Kidney glomerular epithelial cell (primary cell): ENCODE measurements around the gene ZFPL1.
"Not testable (repeated sequence)": the region's sequence is repeated elsewhere in the genome, so short reads cannot be mapped to it uniquely, and the experiment has no call there.

Experiments
- DNase-seq: peaks from one replicate; lab custom pipeline; 2025; lab: John Stamatoyannopoulos, UW

The ZFPL1 gene

DNA sequence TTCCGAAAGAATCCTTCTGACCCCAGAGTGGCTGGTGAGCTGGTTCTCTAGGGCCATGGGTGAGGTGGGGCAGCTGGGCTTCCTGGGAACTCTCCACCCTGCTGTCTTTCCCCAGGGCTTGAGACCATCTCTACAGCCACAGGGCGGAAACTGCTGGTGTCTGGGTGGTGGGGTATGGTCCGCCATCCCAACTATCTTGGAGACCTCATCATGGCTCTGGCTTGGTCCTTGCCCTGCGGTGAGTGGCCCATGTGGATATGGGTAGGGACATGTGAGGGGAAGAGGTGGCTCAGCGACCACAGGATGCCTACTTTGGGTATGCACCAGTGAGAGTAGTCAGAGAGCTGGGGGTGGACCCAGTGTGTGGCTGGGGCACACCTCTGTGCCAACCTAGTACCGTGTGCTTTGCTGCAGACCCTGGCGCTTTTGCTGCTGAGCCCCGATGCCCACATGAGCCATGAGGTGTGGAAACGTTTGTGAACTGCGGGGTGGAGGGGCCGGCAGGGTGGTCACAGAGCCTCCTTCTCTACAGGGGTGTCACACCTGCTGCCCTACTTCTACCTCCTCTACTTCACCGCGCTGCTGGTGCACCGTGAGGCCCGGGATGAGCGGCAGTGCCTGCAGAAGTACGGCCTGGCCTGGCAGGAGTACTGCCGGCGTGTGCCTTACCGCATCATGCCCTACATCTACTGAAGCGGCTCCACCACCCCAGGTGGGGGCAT, 31.5 kb downstream of the ZFPL1 start:
- no peak for DNase-seq

DNA sequence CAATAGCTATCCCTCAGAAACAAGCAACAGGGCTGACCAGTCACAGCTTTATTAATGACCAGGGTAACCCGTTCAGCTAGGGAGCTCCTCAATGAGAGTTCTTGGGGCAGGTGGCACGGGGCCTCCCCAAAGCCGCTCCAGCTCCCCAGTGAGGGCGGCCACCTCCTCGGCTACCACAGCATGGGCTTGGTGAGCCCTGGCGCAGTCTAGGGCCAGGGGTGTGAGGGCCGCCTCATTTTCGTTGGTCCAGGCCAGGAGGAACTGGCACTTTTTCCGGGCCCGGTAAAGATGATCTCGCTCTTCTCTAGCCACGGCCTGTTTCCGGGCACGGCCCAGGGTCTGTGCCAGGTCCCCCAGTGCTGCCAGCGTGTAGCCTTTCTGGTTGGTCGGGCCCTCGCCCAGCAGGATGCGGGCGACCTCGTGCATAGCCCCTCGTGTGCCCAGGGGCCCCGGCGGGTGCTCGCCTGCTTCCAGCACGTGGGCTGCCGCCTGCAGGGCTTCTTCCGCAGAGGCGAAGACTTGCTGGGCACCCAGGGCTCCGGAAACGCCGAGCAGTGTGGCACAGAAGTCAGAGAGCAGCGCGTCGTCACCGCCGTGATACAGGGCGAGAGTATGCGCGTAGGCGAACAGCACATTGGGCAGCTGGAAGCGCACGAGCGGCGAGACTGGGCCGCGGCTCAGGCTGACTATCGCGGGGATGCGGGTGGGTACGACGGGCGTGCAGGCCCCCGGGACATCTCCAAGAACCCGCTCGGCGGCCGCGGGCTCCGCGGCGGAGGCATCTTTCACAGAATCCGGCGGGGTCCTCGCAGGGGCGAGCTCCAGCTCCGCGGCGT, 32.6 kb downstream of the ZFPL1 start:
- DNase-seq = no peak

DNA sequence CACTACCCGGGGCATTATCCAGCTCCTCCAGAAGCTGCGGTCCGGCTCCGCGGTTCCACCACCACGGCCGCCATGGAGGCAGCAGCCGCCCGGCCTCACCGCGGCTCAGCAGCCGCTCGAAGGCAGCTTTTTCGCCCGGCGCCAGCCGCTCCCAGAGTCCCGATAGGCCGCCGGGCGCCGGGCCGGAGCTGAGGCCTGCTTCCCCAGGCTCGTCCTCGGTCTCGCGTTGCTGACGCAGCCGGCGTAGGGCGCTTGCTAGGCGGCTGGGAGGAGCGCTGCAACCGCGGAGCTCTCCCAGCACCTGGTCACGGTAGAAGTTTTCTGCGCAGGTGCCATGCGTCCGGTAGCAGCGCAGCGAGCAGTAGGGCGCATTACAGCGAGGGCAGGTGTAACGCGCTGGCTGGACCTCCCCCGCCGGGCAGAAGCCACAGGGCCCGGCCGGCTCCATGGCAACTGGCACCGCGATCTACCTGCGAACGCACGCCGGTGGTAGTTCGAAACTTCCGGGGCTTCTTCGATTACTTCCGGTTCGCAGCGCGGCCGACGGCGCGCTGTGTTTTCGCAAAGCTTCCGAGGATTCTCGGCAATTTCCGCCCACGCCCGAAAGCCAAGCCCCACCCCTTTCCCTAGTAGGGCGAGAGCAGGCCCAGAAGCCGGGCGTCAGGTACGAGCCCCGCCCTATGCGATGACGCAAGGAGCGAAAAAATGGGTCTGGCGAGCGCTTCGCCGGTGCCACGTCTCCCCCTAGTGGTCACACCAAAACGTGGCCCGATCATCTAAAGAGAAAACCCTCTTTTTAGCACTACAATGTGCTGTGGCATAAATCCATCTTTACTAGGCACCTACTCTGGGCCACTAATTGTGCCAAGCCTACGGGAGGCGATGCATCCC, 33.4 kb downstream of the ZFPL1 start, which contains the start of gene ZNHIT2:
ZNHIT2 (minus strand) TSS at position 496 of the 891 bp plus-strand sequence; CDS start at position 448, 48 bp downstream.
- DNase-seq = peak; percentile 98

DNA sequence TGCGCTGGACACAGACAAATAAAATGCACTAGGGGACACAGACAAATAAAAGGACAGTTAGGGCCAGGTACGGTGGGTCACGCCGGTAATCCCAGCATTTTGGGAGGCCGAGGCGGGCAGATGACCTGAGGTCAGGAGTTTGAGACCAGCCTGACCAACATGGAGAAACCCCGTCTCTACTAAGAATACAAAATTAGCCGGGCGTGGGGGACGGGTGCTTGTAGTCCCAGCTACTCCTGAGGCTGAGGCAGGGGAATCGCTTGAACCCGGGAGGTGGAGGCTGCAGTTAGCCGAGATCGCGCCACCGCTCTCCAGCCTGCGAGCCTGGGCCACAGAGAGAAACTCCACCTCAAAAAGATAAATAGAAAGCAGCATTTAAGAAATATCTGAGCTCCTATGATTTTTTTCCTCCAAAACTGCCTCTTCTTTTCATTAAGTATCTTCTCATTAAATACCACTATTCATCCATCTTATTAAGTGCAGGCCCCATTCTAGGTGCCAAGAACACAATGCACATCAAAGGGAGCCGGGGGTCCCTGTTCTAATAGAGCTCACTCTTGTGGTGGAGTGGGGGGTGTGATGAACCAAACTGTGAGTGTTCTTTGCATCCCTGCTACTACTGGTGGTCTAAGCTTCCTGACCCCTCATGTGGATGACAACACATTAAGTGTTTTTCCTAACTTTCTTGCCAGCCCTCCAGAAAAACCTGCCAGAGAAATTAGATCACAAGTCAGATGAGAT, 34.2 kb downstream of the ZFPL1 start:
- no peak for DNase-seq

DNA sequence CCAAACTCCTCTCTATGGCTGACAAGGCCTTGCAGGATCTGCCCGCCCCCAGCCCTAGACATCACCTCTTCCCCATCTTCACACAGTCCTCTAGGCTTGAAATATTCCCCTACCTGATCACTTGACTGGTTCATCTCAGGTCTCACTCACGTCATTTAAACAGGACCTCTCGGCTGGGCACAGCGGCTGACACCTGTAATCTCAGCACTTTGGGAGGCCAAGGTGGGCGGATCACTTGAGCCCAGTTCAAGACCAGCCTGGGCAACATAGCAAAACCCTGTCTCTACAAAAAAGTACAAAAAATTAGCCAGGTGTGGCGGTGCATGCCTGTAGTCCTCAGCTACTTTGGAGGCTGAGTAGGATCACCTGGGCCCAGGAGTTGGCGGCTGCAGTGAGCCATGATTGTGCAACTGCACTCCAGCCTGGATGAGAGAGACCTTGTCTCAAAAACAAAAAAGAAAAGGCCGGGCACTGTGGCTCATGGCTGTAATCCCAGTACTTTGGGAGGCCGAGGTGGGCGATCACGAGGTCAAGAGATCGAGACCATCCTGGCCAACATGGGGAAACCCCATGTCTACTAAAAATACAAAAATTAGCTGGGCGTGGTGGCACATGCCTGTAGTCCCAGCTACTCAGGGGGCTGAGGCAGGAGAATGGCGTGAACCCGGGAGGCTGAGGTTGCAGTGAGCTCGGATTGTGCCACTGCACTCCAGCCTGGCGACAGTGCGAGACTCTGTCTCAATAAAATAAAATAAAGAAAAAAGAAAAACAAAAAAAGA, 35.1 kb downstream of the ZFPL1 start:
- DNase-seq = not testable (repeated sequence)

DNA sequence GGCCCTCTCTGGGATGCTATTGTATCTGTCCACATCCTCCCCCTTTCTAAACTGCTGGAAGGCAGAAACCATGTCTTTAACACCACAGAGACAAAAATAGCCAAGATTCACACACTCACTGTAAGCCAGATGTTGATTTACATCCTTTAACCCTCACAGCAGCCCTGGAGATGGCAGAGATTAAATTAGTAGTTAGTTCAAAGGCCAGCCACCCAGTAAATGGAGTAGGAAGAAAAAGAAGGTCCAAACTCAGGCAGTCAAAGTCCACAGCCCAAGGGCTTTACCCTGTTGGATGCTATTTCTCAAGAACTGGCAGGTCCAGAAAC, 35.6 kb downstream of the ZFPL1 start:
- DNase-seq = no peak

DNA sequence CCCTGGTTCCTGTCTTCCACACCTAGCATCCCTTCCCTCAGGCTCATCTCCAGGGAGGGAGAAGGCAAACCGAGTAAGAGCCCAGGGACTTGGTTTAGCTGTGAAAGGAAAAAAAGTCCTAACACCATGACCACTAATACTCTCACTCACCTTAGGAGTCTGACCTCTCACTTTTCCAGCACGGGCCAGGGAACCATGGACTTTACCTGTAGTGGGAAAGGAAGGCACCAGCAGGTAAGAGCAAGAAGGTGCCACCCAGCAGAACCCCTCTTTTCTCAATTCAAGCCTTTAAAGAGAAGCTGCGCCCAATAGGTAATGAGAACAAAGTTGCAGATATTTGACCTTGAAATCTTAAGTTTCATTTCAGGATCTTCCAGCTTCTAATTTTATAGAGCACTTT, 36.8 kb downstream of the ZFPL1 start:
- DNase-seq = no peak

DNA sequence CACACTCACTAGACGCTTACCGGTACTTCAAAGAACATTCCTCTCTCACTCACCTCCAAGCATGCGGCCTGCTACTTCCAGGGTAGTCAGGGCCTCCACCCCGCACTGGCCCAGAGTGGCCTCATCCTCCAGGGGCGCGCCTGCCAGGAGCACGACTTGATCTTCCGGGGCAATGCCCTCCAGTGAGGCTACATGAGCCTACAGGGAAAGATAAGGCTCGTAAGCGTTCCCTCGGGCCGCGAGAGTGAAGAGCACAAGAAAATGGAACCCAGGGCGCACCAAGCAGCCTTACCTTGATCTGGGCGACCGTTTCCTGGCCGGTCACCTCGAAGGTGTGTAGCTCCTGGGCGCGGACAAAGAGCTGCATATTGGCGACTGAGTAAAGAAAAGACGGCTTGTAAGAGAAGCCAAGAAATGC, 37.4 kb downstream of the ZFPL1 start:
- no peak for DNase-seq

DNA sequence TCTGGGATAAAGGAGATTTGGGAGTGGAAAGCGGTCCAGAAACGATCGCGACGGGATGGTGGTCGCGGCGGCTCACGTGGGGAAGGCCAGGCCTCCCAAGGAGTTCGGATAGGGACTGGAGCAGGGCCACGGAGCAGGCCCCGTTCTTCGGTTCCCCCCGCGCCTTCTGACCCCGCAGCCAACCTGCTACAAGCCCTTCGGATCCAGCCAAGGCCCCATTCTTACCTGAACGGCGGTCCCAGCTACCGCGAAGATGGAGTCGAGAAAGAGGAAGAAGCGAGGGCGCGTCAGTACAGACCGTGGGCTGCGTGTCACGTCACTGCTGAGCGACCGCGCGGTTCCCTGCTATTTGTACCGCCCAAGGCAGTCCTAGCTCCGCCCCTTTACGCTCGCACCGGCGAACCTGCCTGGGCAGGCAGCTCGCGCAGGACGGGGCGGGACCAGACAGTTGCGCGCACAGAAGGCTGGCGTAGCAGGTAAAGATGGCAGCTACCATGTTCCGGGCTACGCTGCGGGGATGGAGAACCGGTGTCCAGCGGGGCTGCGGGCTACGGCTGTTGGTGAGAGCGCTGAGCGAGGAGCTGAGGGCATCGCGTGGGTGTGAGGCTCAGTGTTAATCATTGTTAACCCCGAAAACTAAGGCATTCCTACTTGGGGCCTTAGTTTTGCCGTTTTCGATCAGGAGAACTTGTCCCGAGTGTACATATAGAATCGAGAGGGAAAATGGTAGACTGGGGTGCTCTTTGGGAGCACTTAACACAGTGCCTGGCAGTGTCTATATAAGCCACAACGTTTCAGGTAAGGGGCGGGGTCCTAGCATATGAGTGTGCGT, 38.1 kb downstream of the ZFPL1 start, which contains the start of the genes FAU and MRPL49:
FAU (minus strand) TSS at position 270 of the 832 bp plus-strand sequence. CDS start 321 bp downstream, outside the sequence.
MRPL49 (plus strand) TSS at position 457 of the 832 bp plus-strand sequence; CDS start at position 483, 26 bp downstream.
- DNase-seq = peak; percentile 97

DNA sequence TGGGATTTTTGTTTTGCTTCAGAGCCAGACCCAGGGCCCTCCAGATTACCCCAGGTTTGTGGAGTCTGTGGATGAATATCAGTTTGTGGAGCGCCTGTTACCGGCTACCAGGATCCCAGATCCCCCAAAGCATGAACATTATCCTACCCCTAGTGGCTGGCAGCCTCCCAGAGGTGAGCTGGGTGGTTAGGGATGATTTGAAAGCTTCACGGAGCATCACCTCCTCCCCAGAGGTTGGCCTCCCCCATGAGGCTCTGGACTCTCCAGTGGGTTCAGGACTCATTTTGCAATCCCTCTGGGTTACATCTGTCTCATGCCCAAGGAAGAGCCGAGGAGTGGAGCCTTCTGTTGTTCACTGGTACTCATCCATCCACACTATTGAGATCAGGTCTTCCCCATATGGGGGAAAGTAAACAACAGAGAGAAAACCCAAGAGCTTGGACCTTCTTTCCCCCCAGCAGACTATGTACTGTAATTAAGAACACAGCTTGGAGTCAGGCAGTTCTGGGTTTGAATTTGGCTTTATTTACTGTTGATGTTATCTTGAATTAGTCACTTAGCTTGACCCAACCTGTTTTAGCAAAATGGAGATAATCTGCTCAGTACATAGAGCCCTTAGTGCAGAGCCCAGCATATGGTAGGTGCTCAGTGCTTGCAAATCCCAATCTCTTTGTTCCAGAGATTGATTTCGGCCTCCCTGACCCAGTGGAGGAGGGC, 40.6 kb downstream of the ZFPL1 start:
- DNase-seq = no peak

DNA sequence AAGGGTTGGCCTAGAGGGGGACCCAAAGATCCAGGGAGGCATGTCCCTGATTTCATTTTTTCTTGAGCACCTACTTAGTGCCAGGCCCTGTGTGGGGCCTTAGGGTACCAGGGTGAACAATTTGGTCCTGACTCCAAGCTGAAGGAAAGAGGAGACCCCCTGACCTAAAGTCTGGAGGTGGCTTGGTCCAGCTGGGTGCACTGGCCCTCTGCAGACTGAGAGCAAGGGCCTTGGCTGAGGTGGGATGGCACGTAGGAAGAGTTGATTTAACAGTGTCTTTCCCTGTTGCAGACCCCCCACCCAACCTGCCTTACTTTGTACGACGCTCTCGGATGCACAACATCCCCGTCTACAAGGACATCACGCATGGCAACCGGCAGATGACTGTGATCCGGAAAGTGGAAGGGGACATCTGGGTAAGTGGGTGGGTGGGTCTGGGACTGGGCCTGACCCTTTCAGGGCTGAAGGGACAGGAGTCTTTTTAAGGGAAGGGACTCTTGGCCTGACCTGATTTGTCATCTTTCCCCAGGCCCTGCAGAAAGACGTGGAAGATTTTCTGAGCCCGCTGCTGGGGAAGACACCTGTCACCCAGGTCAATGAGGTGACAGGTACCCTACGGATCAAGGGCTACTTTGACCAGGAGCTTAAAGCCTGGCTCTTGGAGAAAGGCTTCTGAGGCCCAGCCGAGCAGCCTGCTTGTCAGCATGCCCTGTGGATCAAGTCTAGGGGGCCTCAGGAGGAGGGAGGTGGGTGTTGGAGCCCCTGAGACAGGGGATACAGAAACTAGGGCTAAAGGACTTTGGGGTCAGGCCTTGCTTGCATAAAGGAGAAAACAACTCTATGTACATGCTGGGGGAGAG, 41.4 kb downstream of the ZFPL1 start:
- DNase-seq = no peak

DNA sequence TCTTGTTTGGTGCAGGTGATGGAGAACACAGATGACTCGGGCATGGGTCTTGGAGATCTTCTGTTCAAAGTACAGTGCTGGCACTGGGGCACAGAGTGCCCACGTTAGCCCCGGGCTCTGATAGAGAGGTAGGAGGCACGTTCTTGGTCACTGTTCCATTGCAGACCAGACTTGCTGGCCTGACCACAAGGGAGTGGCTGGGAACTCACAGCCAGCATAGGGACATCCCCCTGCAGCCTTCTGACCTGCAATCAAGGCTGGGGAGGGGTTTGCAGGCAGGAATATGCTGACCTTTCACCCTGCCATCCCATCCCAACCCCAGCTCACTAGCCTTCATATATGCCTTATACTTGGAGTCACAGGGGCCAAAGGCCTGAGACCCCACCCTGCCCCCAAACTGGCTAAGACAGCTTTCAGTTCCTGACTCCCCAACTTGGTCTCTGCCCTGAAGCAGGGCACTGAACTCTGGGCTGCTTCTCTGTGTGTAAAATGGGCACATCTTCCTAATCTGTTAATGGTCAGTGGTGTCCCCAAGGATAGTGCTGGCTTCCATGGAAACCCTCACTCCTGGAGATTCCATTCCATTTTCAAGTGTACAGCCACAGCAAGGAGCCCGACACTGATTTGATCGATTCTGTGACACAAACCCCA, 42.7 kb downstream of the ZFPL1 start:
- DNase-seq = no peak

DNA sequence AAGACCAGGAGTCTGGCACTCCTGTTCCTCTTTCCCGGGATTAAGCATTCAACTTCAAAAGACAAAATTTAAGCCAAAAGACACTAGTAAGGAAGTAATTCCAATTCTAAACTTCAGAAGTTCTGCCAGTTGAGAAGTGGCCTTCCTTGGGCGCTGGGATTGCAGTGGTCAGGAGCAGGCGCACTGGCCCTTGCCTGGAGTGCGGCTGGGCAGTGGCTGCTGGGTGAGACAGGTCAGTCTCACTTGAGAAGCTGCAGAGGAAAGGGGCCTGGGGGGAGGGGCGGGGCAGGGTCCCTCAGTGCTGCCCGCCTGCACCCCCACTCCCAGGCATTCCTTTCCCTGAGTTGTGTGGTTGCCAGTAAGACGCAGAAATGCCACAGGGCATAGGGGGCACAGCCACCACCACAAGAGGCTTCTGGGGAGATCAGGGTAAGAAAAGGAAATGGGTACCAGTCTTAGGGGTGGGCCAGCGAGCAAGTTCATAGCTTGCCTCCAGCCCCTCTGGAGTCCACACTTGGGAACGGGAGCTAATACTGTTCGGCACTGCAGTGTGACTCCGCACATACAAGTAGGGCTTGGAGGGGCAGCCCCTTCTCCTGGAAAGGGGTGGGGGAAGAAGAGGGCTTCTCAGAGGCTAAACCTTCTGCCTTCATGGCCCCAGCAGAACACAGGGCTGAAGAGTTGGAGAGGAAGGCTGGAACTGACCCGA, 43.6 kb downstream of the ZFPL1 start:
- no peak for DNase-seq

DNA sequence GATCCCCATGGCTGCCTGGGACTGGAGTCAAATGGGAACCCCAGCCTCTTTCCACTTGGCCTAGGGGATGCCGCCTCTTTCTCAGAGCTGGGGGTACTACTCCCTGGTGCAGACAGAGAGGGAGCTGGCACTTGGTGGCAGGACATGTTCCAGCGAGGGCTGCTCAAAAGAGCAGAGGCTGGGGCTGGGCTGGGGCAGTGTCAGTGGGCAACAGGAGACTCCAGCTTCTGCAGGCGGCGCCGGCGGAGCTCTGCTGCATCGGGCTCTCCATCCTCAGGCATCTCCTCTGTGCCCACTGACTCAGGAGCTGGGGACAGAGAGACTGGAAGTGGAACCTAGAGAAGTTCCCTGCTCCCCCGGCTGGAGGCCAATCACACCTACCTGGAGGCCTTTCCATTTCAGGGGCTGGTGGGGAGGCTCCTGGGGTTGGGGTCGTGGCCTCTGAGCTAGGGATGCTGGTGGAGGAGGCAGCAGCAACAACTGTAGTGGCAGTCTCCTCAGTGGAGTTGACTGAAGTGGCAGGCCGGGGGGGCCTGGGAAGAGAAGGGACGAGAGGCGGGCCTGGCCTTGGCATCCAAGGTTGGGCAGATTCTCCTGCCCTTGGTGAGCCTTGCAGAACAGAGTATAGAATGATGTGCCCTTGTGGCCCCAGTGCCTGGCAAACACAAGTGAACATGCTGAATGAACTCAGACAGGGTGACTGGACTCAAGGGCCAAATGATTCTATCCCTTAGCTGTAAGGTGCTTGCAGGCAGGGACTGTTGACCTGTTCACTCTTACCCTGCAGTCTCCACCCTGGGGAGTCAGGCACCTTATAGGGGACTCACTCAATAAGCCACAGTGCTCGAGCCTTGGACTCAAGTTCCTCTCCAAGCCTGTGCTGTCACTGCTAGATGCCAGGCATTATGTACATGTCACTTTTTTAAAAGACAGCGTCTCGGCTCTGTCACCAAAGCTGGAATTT, 44.4 kb downstream of the ZFPL1 start:
- DNase-seq = no peak

DNA sequence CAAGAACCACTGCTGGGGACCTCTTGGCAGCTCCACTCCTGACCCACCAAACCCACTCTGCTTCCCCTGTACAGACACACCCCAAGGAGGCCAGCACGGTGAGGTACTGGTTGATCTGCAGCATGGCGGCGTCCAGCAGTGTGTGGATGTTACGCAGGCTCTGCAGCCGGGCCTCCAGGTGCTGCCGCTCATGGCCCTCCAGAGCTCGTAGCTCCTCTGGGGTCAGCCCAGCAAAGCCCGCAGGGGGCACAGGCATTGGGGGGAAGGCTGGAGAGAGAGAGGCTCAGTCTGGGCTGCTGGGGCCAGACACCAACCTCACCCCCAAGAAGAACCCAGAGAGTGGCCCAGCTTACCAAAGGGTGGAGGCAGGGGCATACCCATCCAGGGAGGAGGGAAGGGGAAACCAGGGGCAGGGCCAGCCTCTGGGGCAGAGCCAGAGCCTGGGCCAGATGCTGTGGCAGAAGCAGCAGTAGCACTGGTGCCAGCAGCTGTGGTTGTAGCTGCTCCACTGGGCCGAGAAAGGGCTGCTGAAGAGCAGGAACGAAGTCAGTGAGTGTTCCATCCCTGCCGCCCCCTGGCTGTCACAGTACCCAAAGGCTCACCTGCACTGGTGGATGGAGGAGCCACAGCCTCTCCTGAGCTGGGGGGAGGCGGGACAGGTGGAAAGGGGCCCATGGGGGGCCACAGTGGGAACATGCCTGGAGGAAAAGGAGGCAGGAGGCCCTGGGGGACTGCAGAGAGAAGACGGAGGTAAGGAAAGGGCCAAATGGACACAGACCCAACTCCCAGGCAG, 45.8 kb downstream of the ZFPL1 start:
- no peak for DNase-seq
